HG03378 (cell line): Measurements from ENCODE around the gene FBXL22.

ENCODE experiments used
- ATAC-seq: cut with Tn5 transposase; IDR thresholded peaks from one replicate; pipeline ENCODE4 v1.9.1; 2021; ENCODE audit warnings: mild to moderate bottlenecking, moderate library complexity; ENCODE audit not compliant: unreplicated experiment

FBXL22 gene

DNA sequence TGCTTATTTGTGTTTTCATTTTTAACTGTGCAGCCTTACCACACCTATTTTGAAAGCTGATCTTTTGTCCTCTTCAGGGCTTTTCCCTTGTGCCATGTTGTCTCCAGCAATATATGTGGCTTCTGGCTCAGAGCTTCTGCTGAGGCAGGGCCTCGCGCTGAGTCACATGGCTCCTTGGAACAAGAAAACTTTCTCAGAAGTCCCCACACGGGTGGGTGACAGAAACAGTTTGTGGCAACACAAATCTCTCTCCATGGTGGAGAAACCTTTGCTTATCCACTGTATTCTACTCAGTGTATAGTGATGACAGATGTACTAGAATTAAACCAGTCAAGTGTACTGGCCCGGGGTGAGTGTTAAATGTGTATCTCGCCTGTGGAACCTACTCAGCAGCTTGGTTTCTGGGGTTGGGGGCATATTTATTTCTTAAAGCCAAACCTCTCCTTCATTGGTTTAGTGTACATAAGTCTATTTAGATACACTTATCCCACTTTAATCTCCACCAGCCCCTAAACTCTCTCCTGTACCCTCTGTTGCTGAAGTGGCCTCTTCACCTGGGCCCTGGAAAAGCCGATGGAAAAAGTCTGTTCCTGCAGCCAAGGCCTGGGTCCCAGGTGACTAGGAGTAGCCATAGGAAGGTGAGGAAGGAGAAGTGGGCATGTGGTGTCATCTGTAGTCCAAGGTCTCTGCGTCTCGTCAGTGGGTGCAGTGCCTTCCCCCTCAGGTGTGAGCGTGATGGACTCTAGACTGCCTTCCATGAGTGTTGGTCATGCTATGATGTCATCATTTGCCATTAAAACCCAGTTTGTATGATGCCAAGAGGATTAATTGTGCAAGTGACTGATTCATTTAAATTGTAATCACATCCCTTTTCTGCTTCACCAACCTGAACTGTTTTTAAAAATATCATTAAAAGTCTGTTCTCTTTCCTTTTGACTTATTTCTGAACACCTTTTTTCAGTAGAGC lies 3.2 kb upstream of the FBXL22 start:
- ATAC-seq = no peak

DNA sequence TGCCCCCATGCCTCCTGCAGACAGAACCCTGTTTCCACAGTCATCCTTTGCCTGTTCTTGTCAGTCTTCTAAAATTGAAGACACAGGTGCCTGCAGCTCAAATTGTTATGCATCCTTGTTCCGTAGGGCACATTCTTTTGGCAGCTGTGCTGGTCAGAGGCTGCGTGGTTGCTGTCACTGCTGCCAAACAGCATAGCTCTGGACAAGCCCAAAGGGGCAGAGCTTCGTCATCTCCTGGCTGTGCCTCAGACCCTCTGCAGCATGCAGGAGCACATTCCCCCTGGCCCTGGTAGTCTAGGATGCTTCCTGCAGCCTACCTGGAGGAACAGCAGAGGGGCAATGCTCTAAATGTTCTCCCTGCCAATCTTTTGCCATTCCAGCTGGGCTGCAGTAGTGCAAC lies 2.1 kb upstream of the FBXL22 start:
- ATAC-seq = no peak

DNA sequence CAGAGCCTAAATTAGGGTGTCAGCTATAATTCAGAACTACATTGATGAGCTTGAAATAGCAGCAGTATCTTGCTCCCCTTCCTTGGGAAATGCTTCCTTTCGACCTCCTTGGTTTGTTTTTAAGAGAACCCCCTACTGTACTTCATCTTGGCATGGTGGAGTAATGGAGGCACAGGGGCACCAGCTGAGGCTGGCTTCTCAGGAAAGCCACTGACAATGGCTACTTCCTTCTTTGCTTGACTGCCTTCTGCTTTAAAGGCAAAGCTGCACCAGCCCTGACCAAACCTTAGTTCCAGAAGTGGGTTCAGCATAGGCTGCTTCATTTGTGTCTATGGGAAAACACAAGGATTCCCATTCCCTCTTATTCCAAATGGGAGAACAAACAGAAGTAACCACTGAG lies 1.5 kb upstream of the FBXL22 start:
- ATAC-seq = no peak

DNA sequence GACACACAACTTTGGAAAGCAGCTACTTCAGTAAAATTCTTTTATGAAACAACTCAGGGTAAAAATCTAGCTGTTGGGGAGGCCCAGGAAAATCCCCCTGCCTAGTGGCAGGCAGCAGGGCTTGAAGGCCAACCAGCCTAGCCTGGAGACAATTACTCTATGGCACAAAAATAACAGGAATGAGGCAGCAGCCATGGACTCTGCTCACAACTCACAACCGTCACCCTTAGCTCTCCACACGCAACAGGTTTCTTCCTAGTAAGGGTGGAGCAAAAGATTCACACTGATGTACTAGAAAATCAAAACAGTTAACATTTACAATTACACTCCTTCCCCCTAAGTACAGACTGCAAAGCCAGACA lies 530 bp upstream of the FBXL22 start:
- no peak for ATAC-seq

DNA sequence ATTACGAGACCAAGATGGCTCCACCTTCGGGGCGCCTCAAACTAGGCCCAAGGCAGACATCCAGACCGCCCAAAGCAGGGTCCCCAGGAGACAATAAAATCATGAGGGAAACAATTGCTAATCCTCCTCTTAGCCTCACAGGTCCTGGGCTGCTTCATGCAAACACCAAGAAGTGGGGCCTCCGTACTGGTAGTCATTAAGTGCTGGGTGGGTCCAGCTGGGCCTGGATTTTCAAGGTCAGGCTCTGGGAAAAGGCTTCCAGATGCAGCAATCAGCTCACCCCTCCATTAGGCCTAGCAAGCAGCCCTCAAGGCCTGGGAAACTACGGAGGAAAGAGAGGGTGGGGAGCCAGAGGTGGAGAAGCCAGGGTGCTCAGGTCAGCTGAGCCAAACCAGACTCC lies 634 bp downstream of the FBXL22 start:
- no peak for ATAC-seq

DNA sequence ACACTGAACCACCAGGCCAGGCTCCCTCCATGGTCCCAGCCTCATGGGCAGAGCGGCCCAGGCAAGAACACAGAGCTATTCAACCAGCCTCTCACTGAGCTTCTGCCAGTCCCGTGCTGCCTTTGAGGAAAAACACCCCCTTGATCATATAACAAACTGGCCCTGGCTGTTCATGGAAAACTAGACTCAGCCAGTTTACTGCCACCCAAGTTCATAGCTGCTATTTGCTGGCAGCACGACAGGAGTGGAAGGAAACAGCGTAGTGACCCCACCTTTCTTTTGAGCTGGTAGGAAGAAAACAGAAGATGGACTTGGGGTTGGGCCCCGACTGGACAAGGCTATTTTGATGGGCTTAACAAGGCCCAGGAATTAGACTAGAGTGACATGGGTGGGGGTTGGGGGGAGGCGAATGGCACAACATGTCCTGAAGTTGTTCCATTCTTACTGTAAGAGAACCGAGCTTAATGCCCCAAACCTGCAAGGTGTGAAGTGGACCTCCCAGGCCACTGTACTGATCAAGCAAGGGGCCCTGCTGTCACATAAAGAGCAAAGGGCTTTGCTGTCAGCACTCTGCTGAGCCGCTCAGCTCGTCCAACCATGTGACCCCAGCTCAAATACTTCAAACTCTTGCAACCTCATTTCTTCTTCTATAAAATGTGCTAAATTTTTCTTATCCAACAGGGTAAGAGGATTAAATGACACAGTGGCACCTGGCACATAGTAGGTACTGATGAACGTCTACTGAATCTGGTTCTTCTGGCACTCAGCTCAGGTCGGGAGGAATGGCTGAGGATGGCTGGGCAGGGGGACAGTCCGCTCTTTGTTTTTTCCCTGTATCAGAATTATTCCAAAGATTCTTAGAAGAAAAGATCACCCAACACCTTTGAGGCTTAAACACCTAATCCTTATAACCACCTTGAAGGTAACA lies 1.6 kb downstream of the FBXL22 start:
- no peak for ATAC-seq

DNA sequence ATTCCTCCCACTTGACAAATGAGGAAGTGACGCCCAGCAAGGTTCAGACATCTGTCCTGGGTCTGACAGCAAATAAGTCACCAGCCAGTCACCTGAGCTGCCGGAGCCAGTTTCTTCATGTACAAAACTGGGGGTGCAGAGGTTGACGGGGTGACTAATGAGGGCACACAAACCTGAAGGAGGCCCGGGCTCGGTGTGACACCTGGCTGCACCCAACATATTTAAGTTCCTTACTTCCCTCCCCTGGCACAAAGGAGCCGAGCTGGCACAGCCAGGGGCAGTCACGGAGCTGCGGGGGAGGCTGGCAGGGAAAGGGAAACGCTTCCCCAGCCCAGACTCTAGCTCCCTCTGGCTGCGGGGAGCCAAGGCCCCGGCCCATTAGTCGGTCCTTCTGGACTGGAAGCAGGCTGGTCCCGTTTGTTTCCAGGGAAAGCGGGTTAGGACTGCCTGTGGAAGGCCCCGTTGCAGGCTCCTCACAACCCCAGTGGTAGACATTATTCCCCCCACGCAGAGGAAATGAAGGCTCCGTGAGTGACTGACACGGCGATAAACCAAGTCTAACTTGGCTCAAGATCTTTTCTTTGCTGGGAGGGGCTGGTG lies 2.3 kb downstream of the FBXL22 start:
- ATAC-seq = peak; percentile 10

DNA sequence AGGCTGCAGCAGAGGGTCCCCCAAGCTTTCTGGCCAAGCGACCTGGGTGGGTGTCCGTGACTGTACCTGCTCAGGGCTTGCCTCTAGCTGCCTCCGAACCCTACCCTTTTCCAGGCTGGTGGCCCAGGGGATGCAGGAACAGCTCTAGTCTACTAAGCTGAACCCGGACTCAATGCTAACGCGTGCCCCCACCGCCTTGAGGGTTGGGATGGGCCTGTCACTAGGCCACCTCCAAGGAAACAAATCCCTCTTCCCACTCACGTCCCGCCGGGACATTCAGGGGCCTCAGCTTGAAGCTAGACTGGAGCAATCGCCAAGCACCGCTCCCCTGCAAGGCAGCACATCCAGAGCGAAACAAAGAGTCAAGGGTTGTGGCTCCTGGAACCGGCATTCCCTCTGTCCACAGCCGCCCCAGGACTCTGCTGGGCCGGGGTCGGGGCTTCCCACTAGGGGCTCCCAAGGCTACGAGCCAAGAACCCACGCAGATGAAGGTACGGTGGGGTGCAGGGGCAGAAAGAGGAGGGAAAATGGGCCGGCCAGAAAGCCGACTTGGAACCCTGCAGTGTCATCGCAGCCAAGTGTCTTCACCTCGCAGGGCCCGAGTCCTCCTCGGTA lies 2.9 kb downstream of the FBXL22 start:
- ATAC-seq = peak; percentile 14

DNA sequence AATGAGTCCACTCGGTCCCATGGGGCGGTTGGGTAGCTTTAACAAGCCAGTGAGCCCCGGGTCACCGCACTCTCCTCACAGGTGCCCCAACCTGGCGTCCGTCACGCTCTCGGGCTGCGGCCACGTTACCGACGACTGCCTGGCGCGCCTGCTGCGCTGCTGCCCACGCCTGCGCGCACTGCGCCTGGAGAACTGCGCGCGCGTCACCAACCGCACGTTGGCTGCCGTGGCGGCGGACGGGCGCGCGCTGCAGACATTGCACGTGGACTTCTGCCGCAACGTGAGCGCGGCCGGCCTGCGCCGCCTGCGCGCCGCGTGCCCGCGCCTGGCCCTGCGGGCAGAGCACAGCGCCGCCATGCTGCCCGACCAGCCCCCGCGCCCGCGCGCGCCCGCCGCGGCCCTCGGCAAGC lies 3.4 kb downstream of the FBXL22 start:
- ATAC-seq = peak; percentile 60

DNA sequence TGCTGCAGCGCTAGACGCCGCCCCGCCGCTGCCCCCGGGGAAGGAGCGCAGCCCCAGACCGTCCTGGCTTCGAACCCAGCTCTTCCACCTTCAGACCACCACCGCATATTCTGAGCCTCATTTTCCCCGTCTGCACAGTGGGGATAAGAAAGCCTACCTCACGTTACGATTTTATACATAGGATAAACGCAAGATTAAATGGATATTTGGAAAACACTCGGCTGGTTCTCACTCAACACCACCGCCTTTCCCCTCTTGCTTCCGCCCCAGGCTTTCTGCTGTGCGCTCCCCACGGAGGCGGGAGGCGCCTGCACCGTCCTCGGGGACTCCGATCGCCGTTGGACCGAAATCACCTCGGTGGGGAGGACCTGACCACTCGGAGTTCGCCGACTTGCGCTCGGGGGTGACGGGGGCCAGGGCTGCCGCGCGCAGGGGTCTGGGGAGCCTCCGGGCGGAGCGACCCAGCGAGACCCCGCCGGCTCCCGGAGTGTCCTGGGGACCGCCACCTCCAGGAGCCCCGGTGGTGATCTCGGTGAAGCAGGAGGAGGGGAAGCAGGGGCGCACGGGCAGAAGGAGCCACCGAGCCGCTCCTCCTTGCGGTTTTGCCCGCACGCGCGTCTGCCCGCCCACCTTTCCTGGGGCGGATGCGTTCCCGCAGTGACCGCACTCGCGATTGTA lies 4.0 kb downstream of the FBXL22 start:
- ATAC-seq = peak; percentile 5

DNA sequence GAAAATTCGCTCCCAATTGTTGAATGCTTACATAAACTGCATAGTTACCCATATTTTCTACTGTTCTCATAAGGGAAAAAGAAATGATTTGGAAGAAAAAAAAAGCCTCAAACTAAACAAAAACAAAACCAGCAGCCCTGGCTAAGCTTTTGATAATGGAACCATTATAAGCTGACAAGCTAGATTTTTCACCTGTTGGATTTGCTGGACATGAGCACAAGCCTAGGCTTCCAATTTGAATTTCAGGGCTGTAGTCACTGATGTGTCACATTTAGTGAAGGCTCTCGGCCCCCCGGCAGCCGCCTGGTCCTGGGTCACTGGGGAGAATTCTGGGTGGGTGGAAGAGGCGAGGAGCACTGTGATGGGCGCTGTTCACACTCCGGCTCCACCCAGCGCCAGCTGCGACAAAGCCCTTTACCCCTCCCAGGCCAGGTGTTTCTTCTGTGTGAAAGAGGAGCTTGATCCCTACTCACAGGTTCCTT lies 4.6 kb downstream of the FBXL22 start:
- ATAC-seq = no peak

DNA sequence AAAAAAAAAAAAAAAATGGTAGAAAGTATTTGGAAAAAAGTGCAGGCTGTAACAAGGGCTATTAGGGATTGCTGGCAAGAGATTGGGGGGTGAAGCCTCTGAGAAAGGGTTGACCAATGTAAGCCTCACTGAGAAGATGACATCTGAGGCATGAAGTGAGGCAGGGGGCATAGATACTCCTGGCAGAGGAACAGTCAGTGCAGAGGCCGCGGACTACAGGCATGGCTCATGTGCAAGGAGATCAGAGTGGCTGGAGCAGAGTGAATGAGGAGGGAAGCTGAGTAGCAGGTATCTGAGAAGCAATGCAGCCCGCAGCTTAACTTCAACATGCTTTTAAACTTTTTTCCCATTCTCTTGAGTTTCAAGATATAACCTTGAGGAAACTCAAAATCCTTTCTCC lies 5.4 kb downstream of the FBXL22 start:
- ATAC-seq = no peak

DNA sequence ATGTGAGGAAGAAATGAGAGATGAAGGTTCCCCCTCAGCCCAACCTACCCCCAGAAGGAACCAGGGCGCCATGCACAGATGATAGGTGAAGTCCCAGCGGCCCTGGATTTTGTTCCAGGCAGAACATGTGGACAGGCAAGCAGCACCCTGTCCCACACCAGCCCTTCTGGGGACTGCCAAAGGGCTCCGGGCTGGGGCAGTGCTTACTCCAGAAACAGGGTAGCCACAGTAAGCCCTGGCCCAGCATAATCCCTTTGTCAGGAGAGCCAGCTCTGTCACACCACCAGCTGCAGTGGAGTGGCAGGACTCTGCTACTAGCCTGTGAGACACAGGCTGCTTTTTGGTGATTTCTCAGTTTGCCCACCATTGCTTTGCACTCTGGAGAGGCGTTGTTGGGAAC lies 6.3 kb downstream of the FBXL22 start:
- no peak for ATAC-seq

DNA sequence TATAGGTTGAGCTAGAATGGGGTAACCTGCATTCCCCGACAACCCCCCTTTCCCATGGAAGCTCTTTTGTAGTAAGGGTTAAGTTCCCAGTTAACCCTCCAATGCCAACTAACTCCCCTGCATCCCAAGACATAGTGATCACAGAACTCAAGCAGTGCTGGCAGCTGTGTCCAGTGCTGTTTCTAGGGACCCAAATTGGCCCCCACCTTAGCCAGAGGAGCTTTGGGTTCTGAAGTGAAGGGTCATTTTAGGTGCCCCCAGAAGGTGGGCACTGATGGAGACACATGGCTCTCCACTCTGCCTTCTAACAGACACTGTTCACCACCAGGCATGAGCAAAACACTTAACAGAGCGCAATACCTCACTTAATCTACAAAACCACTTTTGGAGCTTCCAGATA lies 7.1 kb downstream of the FBXL22 start:
- no peak for ATAC-seq

DNA sequence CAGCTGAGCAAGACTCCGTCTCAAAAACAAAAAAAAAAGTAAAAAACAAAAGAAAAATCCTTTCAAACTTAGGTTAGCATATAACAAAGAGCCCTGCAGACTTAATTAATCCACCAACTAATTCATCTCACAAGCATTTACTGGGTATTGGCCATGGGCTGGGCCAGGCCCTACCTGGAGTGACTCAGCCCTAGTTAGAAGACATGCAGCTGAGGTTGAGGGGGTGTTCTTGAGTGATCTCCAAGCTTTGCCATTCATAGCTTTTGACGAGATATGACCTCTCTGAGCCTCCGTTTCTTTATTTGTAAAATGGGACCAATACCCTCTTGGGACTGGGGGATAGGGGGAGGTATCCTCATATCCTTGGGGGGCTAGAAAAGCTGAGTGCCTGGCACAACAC lies 7.8 kb downstream of the FBXL22 start:
- ATAC-seq = no peak

DNA sequence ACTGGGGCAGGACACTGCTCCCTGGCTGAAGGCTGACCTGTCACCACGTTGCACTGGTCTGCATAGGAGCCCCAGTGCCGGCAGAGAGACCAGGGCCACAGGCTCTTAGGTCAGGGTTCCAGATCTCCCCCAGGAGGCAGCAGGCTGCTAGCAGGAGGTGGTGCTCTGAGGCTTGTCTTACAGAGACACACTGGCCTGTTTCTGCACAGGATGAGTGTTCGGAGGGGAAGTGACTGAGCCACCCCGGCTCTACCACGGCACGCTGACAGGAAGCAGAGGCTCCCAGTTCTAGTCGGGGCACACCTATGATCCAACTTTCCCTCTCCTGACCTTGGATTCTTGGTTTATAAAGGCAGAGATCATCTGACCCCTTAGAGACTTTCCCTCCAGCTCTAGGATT lies 8.6 kb downstream of the FBXL22 start:
- ATAC-seq = no peak

DNA sequence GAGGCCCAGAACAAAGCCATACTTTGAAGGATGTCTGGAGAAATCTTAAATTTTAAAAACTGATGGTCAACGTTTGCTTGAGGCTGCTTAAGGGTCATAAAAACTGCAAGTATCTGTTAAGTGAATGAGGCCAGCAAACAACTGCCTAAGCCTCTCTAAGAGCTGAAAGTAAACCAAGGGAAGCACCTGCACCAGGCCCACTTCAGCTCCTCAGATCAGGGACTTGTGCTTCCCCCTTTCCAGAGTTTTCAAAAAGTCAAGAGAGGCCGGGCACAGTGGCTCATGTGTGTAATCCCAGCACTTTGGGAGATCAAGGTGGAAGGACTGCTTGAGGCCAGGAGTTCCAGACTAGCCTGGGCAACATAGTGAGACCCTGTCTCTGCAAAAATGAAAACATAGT lies 9.1 kb downstream of the FBXL22 start:
- ATAC-seq = no peak

DNA sequence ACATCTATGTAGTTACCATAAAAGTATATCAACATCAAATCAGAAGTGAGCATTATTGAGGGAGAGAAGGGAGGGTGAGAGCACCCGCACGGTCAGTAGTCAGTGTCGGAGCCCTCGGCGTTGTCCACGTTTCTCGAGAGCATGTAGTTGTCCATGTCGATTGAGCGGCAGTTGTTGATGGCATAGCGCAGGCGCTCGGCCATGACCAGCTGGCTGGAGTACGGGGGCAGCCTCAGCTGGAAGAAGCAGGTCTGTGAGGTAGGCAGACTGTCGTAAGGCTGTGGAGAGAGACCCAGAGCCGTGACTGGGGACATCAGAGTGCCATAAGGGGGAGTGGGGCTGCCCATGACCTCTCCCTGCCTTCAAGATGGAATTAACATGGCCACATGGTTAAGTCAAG lies 11.8 kb downstream of the FBXL22 start:
- ATAC-seq = no peak

DNA sequence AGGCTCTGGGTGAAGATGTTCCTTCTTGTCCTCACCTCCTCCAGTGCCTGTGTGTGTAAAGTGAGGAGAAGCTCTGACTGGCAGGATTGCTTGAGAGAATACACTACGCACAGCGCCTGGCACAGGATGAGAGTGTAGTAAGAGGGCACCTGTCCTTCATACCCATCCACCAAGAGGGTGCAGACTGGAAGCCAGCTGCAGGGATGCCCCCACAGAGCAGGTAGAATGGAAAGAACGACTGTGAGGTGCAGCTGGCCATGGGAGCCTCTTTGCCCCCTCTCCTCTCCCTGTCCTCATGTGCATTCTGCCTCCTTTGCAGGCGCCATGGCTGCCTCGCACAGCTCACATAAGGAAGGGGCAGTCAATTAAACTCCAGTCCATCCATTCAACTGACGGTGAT lies 12.3 kb downstream of the FBXL22 start:
- no peak for ATAC-seq

DNA sequence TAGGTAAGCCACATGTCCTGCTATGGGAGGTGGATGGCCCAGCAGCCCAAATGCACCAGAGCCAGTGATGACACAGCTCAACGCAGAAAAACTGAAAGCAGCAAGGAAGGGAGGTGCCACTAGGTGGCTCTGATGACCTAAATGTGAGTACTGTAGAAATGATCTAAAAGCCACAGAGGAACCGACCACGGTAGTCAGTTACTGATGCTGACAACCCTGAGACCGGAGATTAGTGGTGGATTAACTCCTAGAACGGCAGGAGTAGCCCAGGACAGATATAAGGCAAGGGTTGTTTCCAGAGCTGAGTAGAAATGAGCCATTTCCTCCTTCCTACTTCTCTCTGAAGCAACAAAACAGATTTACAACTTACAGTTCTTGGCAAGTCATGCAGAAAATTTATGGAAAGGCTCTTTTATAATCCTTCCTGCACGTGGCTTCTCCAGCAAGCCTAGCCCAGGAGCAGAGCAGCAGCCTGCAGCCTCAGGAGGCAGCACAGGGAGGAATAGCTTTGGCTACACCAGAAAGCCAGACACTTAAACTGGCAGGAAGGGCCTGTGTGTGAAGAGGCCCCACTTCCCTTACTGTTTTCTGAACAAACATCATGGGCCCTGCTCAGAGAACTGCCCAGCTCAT lies 13.1 kb downstream of the FBXL22 start:
- ATAC-seq = peak; percentile 74
